Measurements from ENCODE around the gene GLP2R.

- TF ChIP-seq CTCF (IDR thresholded peaks at IDR 0.05) (no peak), POLR2A (IDR thresholded peaks at IDR 0.05) (no peak)
These were observed 24.4 kb downstream of the GLP2R start for GRCh38 chr17:9850151-9850550.

Measured in heart left ventricle (tissue), 13 donors.